ENCODE measurements around the gene SLC36A3.

SLC36A3 gene

DNA sequence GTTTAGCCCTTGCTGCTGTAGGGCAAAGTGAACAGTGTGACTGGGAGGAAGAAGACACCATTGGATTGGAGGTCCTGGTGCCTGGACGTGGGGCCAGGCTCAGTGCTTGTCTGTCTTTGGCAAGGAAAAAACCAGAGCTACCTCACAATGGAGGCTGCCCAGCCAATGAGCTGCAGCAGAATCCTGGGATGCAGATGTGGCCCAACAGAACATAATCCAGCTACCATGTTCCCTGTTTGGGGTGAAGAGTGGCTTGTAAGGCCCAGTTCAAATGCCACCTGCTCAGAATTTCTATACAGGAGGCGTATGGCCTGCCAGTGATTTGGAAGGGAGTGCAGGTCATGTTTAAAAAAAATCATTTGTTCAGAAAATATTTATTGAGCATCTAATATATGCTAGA lies at the start of gene SLC36A3:
TSS of gene SLC36A3 (minus strand) at position 101 of the 400 bp plus-strand sequence. CDS start 412 bp downstream, outside the sequence.
- DNase-seq (ENCODE audit: low spot score), result no peak
- TF ChIP-seq CTCF (IDR thresholded peaks at IDR 0.05; ENCODE audit: extremely low read depth, missing control alignments), result no peak

DNA sequence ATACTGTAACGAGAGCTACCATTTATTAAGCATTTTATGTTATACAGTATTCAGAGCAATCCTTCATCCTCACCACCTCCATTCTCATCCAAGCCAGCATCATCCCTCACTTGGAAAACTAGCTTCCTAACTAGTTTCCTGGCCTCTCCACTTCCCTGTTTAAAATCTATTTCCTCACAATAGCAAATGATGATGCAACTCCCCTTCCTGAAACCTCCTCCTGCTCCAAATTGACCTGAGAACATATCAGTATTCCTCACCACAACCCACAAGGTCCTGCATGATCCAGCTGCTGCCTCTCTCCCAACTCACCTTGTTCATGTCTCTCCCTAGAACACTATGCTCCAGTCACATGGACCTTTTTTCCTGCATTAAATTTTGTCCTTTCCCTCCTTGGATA lies 48.1 kb upstream of the SLC36A3 start:
- DNase-seq (ENCODE audit: low spot score), result no peak
- TF ChIP-seq CTCF (IDR thresholded peaks at IDR 0.05; ENCODE audit: extremely low read depth, missing control alignments), result no peak

GRCh38 chr5:151348789-151349188 lies 45.2 kb upstream of the SLC36A3 start:
- no peak for TF ChIP-seq CTCF (IDR thresholded peaks at IDR 0.05; ENCODE audit: extremely low read depth, missing control alignments)

DNA sequence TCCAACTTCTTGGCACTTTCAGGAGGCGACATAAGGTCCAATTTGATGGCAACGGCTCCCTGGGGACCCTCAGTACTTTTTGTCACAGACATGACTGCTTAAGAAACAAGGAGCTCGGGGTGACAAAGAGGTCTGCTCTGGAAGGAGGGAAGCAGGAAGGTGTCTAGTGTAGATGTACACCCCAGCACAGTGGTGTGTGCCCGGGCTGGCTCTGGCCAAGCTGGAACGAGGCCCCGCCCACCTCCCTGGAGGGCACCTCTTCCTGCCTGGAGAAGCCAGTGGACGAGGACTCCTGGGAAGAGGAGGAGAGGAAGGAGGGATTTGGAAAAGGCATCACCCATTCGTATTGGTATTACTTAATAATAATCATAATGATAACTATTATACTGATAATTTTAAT lies 43.8 kb upstream of the SLC36A3 start, which contains the start of gene SLC36A2:
TSS of gene SLC36A2 (minus strand) at position 191 of the 400 bp plus-strand sequence. CDS start at position 92, 99 bp downstream.
- no peak for DNase-seq (ENCODE audit: low spot score)
- TF ChIP-seq CTCF (IDR thresholded peaks at IDR 0.05; ENCODE audit: extremely low read depth, missing control alignments), result no peak

More at GRCh38 chr5:151348789-151349188, 45.2 kb upstream of the SLC36A3 start:
- DNase-seq (ENCODE audit: low spot score), result no peak

DNA sequence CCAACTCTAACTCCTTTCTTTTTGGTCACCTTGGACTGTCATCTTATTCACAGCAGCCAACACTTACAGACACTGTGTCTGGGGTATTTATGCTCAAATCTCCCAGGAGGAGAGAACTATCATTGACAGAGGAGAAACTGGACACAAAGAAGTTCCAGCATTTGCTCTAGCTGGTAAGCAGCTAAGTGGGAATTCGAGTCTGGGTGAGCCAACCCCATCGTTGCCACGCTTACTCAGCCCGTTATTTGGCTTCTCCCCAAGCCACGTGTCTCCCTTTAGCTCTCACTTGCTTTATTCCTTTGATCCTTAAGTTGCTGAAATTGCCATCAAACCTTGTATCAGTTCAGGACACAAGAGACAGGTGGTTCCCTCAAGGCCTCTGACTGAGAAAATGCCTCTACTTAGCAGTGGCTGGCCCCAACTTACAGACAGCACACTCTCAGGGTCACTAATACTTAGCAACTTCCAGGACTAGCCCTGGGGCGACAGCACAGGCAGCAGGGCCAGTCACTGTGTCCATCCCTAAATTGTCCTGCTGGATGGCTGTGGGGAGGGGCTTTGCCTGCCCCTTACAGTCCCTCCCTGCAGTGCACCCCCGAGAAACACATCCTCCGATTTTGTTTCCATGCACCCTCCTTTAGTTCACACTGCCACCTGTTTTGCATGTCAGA lies 42.4 kb upstream of the SLC36A3 start:
- no peak for DNase-seq (ENCODE audit: low spot score)
- TF ChIP-seq CTCF (IDR thresholded peaks at IDR 0.05; ENCODE audit: extremely low read depth, missing control alignments), result no peak

- no peak for TF ChIP-seq CTCF (IDR thresholded peaks at IDR 0.05; ENCODE audit: extremely low read depth, missing control alignments)
- no peak for DNase-seq (ENCODE audit: low spot score)
Observed at GRCh38 chr5:151345187-151345807, 41.7 kb upstream of the SLC36A3 start.

DNA sequence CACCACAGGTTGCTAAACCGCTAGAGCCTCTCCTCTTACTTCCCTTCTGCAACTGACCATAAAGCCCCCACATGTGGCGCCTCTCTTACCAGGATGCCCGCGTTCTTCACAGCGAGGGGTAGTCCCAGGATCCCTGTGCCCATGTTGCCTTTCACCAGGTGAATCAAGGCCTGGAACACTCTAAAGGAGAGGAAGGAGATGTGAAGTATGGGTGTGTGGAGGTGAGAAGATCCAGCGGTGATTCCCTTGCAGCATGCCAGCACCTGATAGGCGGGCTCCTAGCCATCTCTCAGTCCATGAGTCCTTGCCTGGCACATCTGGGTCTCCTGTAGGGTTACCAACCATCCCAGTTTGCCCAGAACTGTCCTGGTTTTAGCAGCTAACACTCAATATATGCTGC lies 40.5 kb upstream of the SLC36A3 start:
- no peak for DNase-seq (ENCODE audit: low spot score)
- no peak for TF ChIP-seq CTCF (IDR thresholded peaks at IDR 0.05; ENCODE audit: extremely low read depth, missing control alignments)
